ENCODE data around the gene C19orf38.

C19orf38 gene

GRCh38 chr19:10848230-10848856 is at the start of gene C19orf38:
Gene C19orf38, plus strand, starts transcription at chr19:10848415. Its CDS starts 94 bp downstream, at chr19:10848509.
- no peak for DNase-seq

- no peak for DNase-seq
Observed at GRCh38 chr19:10800488-10800887, 47.7 kb upstream of the C19orf38 start.

GRCh38 chr19:10802479-10802878 is 45.7 kb upstream of the C19orf38 start:
- DNase-seq = no peak

- DNase-seq = no peak
Observed at GRCh38 chr19:10803252-10803651, 45.0 kb upstream of the C19orf38 start.

- DNase-seq = no peak
Observed at GRCh38 chr19:10805065-10805757, 43.0 kb upstream of the C19orf38 start.

GRCh38 chr19:10805758-10806247 is 42.4 kb upstream of the C19orf38 start:
- no peak for DNase-seq

GRCh38 chr19:10808937-10809649 is 39.1 kb upstream of the C19orf38 start:
- no peak for DNase-seq

GRCh38 chr19:10809651-10810285 is 38.4 kb upstream of the C19orf38 start:
- no peak for DNase-seq

GRCh38 chr19:10811391-10812111 is 36.7 kb upstream of the C19orf38 start:
- no peak for DNase-seq

- DNase-seq = no peak
Observed at GRCh38 chr19:10812196-10812595, 36.0 kb upstream of the C19orf38 start.

GRCh38 chr19:10812902-10813404 is 35.3 kb upstream of the C19orf38 start:
- no peak for DNase-seq

GRCh38 chr19:10815007-10815536 is 33.1 kb upstream of the C19orf38 start:
- no peak for DNase-seq

- no peak for DNase-seq
Observed at GRCh38 chr19:10815969-10816644, 32.1 kb upstream of the C19orf38 start.

GRCh38 chr19:10816691-10817090 is 31.5 kb upstream of the C19orf38 start:
- no peak for DNase-seq

- DNase-seq = no peak
Observed at GRCh38 chr19:10817291-10818038, 30.8 kb upstream of the C19orf38 start.

- no peak for DNase-seq
Observed at GRCh38 chr19:10818301-10819123, 29.7 kb upstream of the C19orf38 start.

- no peak for DNase-seq
Observed at GRCh38 chr19:10819124-10820060, 28.8 kb upstream of the C19orf38 start.

GRCh38 chr19:10820173-10820572 is 28.0 kb upstream of the C19orf38 start:
- no peak for DNase-seq

- DNase-seq = no peak
Observed at GRCh38 chr19:10823690-10824089, 24.5 kb upstream of the C19orf38 start.

All from NCI-H1694 (cell line).